HG03460 (cell line): ENCODE data around the gene GJA10.
"Not testable (repeated sequence)": the region's sequence is repeated elsewhere in the genome, so short reads cannot be mapped to it uniquely, and the experiment has no call there.

ENCODE experiments used
- ATAC-seq: cut with Tn5 transposase; IDR thresholded peaks from one replicate; pipeline ENCODE4 v1.9.1; 2021; ENCODE audit not compliant: unreplicated experiment

The GJA10 gene

DNA sequence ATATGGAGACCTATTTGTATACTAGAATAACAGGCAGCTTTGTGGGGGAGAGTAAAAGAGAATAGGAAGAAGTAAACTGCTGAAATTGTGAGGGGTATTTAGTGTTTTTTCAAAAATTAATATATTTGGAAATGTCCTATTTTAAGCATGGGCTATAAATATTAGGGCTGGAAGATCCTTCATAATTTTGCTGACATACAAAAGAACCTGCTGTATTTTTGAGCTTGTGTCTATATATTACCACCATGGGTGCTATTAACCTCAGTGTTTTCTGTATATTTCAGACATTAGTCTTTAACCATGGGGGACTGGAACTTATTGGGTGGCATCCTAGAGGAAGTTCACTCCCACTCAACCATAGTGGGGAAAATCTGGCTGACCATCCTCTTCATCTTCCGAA, at the start of gene GJA10:
GJA10 (plus strand) TSS at position 301 of the 400 bp plus-strand sequence; CDS start at position 301, 0 bp downstream.
- no peak for ATAC-seq

DNA sequence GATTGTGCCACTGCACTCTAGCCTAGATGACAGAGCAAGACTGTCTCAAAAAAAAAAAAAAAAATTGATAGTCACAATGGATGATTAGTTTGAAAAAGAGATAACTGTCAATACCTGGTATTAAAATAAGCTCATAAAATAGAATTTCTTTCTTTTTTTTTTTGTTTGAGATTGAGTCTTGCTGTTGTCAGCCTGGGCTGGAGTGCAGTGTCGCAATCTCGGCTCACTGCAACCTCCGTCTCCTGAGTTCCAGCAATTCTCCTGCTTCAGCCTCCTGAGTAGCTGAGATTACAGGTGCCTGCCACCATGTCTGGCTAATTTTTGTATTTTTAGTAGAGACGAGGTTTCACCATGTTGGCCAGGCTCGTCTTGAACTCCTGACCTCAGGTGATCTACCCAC, 46.8 kb upstream of the GJA10 start:
- not testable (repeated sequence) for ATAC-seq

DNA sequence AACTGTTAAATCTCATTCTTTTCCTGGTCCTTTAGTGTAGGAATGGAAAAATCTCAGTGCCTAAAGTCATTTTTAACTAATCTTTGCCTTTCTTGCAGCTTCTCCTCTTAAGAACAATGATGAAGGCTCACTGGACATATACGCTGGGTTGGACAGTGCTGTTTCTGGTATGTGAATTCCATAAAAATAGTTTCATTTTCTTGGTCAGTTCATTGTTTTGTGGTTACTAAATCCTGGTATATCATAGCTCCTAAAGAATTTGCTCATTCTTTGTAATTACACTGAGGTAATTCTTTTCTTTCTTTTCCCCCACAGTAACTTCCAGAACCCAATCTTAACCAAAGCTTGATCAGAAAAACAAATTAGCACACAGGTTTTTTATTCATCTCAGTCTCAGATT, 41.2 kb upstream of the GJA10 start:
- ATAC-seq, result no peak

DNA sequence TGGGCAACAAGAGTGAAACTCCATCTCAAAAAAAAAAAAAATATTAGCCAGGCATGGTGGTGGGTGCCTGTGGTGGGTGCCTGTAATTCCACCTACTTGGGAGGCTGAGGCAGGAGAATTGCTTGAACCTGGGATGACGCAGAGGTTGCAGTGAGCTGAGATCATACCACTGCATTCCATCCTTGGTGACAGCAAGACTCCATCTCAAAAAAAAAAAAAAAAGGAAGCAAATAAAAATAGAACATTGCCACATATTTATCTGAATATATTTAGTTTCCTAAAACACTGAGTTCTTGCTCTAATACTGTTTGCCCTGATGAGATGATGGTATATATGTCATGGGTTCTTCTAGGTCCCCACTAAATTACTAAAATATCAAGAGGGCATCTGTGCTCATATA, 36.2 kb upstream of the GJA10 start:
- no peak for ATAC-seq

DNA sequence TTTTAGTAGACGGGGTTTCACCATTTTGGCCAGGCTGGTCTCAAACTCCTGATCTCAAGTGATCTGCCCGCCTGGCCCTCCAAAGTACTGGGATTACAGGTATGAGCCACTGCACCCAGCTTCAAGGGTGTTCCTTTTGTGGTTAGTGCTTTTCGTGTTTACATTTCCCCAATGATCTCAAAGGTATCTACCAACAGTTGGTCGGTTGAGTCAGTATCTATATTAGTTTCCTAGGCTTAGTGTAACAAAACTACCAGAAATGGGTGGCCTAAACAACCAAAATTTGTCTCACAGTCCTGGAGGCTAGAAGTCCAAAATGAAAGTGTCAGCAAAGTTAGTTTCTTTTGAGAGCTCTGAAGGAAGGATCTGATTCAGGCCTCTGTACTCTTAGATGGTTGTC, 34.5 kb upstream of the GJA10 start:
- peak; percentile 51 for ATAC-seq

DNA sequence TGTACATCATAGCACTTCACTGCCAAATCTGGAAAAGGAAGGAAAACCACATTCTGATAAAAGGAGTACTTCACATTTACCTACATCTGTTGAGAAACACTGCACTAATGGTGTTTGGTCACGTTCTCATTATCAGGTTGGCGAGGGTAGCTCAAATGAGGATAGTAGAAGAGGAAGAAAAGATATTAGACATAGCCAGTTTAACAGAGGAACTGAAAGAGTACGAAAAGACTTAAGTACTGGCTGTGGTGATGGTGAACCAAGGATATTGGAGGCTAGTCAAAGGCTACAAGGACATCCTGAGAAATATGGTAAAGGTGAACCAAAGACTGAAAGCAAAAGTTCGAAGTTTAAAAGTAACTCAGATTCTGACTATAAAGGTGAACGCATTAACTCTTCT, 32.0 kb upstream of the GJA10 start:
- peak; percentile 77 for ATAC-seq

DNA sequence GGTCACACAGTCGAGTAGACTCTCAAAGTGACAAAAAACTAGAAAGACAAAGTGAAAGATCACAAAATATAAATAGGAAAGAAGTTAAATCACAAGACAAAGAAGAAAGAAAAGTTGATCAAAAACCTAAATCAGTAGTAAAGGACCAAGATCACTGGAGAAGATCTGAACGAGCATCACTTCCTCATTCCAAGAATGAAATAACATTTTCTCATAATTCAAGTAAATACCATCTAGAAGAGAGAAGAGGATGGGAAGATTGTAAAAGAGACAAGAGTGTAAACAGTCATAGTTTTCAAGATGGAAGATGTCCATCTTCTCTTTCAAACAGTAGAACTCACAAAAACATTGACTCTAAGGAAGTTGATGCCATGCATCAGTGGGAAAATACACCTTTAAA, 31.6 kb upstream of the GJA10 start:
- ATAC-seq, result no peak

DNA sequence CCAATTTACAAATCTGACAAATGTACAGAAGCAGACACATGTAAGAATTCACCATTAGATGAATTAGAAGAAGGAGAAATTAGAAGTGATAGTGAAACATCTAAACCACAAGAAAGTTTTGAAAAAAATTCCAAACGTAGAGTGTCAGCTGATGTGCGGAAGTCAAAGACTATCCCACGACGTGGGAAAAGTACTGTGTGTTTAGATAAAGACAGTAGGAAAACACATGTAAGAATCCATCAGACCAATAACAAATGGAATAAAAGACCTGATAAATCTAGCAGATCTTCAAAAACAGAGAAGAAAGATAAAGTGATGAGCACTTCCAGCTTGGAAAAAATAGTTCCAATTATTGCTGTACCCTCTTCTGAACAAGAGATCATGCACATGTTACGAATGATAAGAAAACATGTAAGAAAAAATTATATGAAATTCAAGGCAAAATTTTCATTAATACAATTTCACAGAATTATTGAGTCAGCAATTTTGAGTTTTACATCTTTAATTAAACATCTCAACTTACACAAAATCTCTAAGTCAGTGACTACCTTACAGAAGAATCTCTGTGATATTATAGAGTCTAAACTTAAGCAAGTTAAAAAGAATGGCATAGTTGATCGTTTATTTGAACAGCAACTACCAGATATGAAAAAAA, 28.1 kb upstream of the GJA10 start:
- ATAC-seq, result no peak

DNA sequence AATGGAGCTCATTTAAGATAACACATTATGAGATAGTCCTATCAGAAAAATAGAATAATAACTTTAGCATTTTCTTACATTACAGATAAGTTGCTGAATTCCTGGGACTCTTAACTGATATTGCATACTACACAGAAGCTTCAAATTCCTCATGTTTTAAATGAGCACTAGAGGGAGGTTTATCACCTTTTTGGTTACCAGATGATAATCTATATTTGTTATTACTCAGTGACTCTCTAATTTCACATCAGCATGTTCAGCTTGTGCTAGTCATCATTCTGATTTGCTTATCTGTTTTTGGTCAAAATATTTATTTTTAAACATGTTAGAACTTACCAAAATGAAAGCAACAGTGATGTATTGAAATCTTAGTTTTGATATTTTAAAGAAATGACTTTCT, 20.5 kb upstream of the GJA10 start:
- no peak for ATAC-seq

DNA sequence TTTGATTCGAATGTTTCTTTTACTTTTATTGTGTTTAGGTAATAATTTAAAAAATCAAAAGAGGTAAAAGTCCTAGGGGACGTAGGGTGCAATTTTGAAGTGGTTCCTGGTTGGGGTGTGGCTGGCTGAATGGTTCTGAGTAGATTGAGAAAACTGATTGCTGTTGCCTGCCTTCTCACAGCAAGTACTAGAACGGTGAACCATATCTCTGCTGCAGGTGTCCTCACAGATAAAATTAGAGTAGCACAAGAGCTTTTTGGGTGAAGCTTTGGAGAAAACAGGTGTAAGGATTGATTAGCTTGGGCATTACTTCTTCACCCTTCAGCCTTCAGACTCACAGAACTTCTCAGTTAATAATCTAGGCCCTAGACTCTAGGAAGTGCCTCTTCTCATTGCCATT, 19.8 kb upstream of the GJA10 start:
- ATAC-seq, result no peak

DNA sequence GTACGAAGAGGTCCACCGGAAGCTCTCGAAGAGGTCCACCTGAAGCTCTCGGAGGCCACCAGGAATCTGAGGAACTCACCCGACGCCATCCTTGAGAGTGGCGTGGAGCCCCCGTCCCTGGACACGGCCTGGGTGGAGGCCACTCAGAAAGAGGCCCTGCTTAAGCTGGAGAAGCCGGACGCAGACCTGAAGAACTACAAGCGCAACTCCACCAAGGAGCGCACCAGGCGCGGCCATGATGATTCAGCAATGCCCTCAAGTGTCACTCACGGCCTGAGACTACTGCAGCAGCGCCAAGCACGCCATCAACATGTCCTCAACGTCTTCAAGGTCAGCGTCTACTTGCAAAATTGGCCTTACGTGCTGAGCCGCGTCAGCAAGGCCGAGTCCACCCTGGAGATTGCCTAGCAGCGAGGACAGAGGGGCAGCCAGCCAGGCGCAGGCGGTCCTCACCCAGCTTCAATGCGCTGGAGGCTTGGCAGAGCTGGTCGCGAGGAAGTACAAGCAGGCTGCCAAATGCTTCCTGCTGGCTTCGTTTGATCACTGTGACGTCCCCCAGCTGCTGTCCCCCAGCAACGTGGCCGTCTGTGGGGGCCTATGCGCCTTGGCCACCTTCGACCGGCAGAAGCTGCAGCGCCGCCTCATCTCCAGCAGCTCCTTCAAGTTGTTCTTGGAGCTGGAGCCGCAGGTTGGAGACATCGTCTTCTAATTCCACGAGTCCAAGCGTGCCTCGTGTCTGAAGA, 7.7 kb upstream of the GJA10 start:
- ATAC-seq, result no peak

DNA sequence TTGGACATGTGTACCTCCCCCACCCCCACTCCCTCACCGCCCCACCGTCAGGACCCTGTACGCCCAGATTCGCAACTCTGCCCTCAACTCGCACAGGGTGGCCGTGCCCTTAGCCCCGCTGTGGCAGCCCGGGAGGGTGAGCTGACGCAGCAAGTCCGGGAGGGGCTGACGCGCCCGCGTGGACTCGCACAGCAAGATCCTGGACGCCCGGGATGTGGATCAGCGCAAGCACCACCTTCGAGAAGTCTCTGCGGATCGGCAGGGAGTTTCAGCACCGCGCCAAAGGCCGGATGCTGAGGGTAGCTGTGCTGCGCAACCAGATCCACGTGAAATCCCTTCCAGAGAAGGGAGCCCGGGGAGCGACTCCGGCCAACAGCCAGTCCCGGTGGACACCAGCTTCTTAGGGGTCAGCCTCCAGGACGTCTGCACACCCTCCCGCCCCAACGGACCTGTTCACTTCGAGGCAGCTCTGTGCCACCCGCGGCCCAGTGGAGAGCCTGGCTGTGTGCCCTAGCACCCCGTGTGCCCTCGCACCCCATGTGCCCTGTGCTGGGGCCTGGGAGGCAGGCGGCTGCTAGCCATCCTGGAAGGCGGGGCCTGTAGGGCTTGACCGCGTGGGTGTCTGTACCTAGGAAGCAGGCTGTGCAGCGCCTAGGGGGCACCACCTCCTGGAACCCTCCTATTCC, 6.7 kb upstream of the GJA10 start:
- no peak for ATAC-seq

DNA sequence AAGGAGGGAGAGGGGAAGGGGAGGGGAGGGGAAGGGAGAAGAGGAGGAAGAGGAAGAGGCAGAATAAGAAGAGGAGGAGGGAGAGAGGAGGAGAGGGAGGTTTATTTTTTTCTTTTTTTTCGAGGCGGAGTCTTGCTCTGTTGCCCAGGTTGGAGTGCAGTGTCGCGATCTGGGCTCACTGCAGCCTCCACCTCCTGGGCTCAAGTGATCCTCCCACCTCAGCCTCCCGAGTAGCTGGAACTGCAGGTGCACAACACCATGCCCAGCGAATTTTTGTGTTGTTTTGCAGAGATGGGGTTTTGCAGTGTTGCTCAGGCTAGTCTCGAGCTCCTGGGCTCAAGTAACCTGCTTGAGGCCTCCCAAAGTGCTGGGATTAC, 6.1 kb upstream of the GJA10 start:
- ATAC-seq, result no peak

DNA sequence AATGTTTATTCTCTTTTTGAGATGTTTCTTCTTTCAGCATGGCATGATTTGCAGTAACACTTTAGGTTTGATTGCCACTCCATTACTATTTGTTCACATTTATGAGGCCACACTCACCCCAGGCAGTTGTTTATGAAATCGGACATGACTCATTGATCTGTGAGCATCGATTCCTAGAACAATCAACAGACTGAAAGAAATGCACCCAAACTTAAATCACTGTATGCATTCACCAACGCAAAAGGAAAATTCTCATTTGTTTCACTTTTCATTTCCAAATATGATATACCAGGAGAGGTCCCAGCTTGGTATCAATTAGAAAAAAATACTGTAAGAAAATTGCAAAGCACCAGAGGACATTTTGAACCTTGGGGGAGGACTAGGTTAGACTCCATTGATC, 5.4 kb upstream of the GJA10 start:
- no peak for ATAC-seq

DNA sequence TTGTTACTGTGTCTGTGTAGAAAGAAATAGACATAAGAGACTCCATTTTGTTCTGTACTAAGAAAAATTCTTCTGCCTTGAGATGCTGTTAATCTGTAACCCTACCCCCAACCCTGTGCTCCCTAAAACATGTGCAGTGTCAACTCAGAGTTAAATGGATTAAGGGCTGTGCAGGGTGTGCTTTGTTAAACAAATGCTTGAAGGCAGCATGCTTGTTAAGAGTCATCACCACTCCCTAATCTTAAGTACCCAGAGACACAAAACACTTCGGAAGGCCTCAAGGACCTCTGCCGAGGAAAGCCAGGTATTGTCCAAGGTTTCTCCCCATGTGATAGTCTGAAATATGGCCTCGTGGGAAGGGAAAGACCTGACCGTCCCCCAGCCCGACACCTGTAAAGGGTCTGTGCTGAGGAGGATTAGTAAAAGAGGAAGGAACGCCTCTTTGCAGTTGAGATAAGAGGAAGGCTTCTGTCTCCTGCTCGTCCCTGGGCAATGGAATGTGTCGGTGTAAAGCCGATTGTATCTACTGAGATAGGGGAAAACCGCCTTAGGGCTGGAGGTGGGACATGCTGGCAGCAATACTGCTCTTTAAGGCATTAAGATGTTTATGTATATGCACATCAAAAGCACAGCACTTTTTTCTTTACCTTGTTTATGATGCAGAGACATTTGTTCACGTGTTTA, 3.3 kb upstream of the GJA10 start:
- ATAC-seq, result not testable (repeated sequence)

DNA sequence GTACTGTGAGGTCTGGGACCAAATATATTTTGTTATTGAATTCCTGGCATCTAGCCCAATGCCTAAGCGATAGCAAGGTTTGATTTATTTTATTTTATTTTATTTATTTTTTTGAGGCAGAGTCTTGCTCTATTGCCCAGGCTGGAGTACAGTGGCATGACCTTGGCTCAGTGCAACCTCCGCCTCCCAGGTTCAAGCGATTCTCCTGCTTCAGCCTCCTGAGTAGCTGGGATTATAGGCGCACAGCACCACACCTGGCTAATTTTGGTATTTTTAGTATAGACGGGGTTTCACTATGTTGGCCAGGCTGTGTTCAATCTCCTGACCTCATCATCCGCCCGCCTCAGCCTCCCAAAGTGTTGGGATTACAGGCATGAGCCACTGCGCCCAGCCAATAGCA, 1.7 kb upstream of the GJA10 start:
- ATAC-seq, result not testable (repeated sequence)

DNA sequence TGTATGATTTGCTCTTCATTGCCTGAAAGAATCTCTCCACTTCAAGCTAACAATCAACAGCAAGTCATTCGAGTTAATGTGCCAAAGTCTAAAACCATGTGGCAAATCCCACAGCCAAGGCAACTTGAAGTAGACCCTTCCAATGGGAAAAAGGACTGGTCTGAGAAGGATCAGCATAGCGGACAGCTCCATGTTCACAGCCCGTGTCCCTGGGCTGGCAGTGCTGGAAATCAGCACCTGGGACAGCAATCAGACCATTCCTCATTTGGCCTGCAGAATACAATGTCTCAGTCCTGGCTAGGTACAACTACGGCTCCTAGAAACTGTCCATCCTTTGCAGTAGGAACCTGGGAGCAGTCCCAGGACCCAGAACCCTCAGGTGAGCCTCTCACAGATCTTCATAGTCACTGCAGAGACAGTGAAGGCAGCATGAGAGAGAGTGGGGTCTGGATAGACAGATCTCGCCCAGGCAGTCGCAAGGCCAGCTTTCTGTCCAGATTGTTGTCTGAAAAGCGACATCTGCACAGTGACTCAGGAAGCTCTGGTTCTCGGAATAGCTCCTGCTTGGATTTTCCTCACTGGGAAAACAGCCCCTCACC, 1.1 kb downstream of the GJA10 start:
- ATAC-seq, result no peak

DNA sequence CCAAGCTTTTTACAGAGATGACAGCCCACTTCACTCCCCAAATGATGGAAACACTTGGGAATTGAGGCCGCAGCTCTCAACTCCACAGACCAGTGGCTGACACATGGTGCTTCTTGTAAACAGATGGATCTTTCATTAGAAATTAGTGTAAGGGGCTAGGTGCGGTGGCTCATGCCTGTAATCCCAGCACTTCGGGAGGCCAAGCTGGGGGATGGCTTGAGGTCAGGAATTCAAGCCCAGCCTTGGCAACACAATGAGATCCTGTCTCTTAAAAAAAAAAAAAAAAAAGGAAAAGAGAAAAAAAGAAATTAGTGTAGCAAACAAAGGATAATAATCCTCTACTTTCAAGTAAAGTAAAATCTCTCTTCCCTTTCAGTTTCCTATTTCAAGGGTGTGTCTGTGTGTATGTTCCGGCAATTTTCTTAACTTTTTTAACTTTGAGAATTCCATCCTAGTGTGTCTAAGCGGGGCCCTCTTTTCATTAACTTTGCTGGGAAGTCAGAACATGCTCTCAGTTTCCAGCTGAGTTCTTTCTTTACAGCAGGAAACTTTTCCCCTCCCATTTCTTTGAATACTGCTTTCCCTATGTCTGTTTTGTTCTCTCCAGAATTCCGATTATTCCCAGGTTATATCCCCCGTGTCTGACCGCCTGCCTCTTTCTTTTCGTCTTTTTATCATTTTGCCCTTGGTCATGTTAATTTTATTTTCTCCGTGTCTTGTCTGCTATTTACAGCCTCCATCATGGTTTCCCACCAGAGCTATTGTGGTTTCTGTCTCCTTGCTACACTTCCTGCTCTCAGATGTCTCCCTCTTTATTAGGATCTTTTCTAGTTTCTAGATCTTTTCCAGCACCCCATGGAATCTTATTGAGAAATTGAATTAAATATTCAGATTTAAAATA, 16.0 kb downstream of the GJA10 start:
- ATAC-seq, result not testable (repeated sequence)

DNA sequence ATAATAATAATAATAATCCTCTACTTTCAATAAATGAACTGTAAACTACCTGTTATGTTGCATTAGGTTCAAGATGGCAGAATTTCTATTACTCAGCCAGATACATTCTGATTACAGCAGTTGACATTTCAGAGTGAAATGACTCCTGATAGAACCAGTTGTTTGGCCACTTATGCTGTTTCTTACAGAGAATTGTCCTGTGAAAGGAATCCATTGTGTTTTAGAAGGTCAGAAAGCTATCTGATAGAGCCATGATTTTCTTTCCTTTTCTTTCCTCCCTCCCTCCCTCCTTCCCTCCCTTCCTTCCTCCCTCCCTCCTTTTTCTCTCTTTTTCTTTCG, 16.6 kb downstream of the GJA10 start:
- ATAC-seq, result no peak

DNA sequence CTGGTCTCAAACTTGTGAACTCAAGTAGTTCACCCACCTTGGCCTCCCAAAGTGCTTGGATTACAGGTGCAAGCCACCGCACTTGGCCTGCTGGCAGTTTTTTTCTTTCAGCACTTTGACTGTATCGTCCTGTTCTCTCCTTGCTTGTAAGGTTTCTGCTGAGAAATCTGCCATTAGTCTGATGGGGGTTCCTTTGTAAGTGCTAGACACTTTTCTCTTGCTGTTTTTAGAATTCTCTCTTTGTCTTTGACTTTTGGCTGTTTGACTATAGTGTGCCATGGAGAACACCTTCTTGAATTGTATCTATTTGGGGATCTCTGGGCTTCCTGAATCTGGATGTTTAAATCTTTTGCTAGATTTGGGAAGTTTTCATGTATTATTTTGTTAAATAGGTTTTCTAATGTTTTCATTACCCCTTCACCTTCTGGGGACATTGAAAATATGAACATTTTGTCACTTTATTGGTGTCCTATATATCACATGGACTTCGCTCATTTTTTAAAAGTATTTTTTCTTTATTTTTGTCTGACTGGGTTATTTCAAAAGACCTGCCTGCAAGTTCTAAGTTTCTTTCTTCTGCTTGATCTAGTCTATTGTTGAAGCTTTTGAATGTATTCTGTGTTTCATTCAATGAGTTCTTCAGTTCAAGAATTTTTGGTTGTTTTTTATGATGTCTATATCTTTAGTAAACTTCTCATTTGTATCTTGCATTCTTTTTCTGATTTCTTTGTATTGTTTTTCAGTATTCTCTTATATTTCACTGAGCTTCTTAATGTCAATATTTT, 22.1 kb downstream of the GJA10 start:
- no peak for ATAC-seq
